Measurements from ENCODE around the gene MINDY2. TPM values are rescaled to one million over a fixed set of nuclear protein-coding genes. Genes with fewer than 3 reads are reported as not detected.
A peak's percentile ranks its signal among the peaks of the same experiment; 100 is the strongest.

MINDY2 gene
- total and polyA plus RNA-seq, 10 donors = 2.3 to 24.0 (median 17.7) TPM

- Histone ChIP-seq H3K36me3 (peaks cover 0 to 14% (median 0%) of the 10 kb centered on the region in 6 donors), H3K4me1 (peaks cover 7 to 99% (median 69%) of the 10 kb centered on the region in 6 donors), H3K9me3 (no peaks in the 10 kb centered on the region), H3K4me3 (no peak overlapping the region), H3K27me3 (replicated peaks in 1 of 7) (no peaks in the 10 kb centered on the region), H3K27ac (peak overlapping the region in 2 of 8 donors; percentile 25 to 36)
- intact Hi-C loops (cut with DNase I; ENCODE audit: low total_unique reads) = no loop called here
- WGBS, 5 donors = 81 to 88% (median 85%) methylated on average over 5 of the region's 5 CpGs
- TF ChIP-seq, protein P1, sequence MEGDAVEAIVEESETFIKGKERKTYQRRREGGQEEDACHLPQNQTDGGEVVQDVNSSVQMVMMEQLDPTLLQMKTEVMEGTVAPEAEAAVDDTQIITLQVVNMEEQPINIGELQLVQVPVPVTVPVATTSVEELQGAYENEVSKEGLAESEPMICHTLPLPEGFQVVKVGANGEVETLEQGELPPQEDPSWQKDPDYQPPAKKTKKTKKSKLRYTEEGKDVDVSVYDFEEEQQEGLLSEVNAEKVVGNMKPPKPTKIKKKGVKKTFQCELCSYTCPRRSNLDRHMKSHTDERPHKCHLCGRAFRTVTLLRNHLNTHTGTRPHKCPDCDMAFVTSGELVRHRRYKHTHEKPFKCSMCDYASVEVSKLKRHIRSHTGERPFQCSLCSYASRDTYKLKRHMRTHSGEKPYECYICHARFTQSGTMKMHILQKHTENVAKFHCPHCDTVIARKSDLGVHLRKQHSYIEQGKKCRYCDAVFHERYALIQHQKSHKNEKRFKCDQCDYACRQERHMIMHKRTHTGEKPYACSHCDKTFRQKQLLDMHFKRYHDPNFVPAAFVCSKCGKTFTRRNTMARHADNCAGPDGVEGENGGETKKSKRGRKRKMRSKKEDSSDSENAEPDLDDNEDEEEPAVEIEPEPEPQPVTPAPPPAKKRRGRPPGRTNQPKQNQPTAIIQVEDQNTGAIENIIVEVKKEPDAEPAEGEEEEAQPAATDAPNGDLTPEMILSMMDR (IDR thresholded peaks at IDR 0.05 in 8 of 11, conservative IDR thresholded peaks at IDR 0.05 in 3 of 11) = no peak
- TF ChIP-seq POLR2A (IDR thresholded peaks at IDR 0.05) (no peak), POLR2AphosphoS5 (IDR thresholded peaks at IDR 0.05) (no peak)
- DNase-seq = no peak
Measured at GRCh38 chr15:58731756-58732535, 39.2 kb upstream of the MINDY2 start.

GRCh38 chr15:58732625-58733363 is 38.3 kb upstream of the MINDY2 start:
- no peak overlapping the region for H3K27ac ChIP-seq
- H3K4me1 ChIP-seq = peaks cover 7 to 99% (median 69%) of the 10 kb centered on the region in 6 donors
- TF ChIP-seq POLR2A (IDR thresholded peaks at IDR 0.05) (no peak), POLR2AphosphoS5 (IDR thresholded peaks at IDR 0.05) (no peak)
- TF ChIP-seq, protein P1 (IDR thresholded peaks at IDR 0.05 in 8 of 11, conservative IDR thresholded peaks at IDR 0.05 in 3 of 11) = no peak

GRCh38 chr15:58734859-58735258 is 36.2 kb upstream of the MINDY2 start:
- Histone ChIP-seq H3K36me3 (peaks cover 0 to 7% (median 0%) of the 10 kb centered on the region in 6 donors), H3K9me3 (no peaks in the 10 kb centered on the region), H3K4me1 (peaks cover 14 to 100% (median 84%) of the 10 kb centered on the region in 6 donors), H3K27me3 (replicated peaks in 1 of 7) (no peaks in the 10 kb centered on the region), H3K27ac (no peak overlapping the region), H3K4me3 (no peak overlapping the region)
- intact Hi-C loops (cut with DNase I; ENCODE audit: low total_unique reads) = no loop called here
- no peak for DNase-seq
- TF ChIP-seq, protein P1 (IDR thresholded peaks at IDR 0.05 in 8 of 11, conservative IDR thresholded peaks at IDR 0.05 in 3 of 11) = no peak
- no peak for TF ChIP-seq POLR2AphosphoS5 (IDR thresholded peaks at IDR 0.05)
- no peak for TF ChIP-seq POLR2A (IDR thresholded peaks at IDR 0.05)
- 66 to 83% (median 79%) methylated on average over 2 of the region's 2 CpGs for WGBS, 5 donors

More at GRCh38 chr15:58732625-58733363, 38.3 kb upstream of the MINDY2 start:
- H3K9me3 ChIP-seq = no peaks in the 10 kb centered on the region
- DNase-seq = no peak
- no peak overlapping the region for H3K4me3 ChIP-seq
- peaks cover 0 to 14% (median 0%) of the 10 kb centered on the region in 6 donors for H3K36me3 ChIP-seq
- intact Hi-C loops (cut with DNase I; ENCODE audit: low total_unique reads) = no loop called here
- WGBS, 5 donors = 87 to 97% (median 93%) methylated on average over 4 of the region's 4 CpGs
- H3K27me3 ChIP-seq (replicated peaks in 1 of 7) = no peaks in the 10 kb centered on the region
